ENCODE measurements around the gene NPAS3.

The NPAS3 gene

DNA sequence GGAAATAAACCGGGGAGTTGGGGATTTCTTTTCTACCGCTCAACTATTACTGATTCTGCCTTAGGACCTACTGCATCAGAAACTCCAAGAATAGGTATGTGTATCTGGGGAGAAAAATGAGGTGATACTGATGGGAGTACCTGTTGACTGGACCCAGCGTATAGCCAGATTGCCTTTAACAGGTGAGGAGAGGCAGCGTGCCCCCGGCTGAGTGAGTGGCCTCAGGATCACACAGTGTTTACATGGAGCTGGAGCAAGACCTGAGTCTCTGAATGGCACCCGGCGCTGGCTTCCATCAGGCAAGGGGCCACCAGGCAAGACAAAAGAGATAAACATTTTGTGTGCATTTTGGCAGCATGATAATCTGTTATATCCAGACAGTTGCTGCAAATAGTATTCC is 516.0 kb downstream of the NPAS3 start:
- DNase-seq, result no peak

DNA sequence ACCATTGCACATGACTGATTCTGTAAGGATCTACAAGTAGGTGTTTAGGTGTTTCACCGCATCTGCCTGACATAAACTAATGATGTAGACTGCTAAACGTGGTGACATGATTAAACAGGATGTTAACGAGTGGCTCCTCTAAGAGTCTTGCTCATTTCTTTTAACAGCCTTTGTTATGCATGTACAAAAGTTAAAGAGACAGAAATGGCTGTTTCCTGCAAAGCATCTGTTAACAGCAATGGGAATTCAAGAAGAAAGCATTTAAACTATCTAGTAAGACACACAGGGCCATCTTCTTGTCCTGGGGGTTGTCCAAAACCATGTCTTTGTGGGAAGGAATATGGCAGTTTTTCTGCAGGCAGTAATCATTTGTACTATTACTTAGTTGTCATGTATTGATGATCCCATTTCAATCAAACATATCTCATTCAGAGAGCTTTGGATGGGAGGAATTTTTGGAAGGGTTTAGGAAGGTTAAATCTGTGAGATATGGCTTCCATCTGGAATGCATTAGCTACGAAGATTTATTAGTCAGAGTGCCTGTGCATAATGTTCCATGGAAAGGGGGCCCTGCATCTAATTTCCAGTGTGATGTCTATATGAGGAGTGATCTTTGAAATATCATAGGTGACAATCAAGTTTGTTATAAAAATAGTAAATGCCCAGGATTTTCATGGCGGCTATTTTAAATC is 517.1 kb downstream of the NPAS3 start:
- DNase-seq, result no peak

DNA sequence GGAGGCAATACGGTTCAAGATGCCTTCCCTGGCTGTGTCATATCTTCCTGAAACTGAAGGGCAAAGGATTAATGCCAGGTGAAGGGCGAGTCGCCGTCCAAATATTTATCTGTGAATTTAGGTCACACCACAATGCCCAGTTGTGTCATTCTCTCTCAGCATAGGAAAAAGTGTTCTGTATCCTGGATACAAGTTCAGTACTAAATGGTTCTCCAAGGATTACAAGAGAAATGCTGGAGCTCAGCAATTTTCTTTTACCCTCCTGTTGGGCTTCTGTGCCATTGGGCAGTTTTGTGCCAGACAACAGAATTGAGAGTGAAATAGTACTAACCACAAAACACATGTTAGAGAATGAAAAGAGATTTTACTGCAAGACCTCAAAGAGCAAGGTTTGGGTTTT is 518.3 kb downstream of the NPAS3 start:
- DNase-seq, result no peak

DNA sequence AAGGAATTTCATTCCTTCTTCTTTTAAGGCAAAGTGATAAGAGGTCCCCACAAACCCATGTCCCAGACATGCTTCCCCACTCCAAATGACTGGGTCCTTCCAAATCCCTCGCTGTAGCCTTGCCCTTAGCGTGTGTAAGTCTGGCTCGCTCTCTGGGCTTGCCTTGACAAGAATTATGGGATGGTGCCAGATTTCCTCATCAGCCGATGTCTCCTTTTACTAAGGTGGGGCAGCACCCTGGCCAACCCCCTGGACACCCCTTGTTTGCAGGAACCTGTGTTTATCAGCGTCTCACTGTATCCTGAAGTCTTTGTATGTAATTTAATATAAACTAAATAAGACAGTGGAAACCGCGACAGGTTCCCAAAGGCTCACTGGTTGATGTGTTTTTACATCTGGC is 518.9 kb downstream of the NPAS3 start:
- DNase-seq, result no peak

DNA sequence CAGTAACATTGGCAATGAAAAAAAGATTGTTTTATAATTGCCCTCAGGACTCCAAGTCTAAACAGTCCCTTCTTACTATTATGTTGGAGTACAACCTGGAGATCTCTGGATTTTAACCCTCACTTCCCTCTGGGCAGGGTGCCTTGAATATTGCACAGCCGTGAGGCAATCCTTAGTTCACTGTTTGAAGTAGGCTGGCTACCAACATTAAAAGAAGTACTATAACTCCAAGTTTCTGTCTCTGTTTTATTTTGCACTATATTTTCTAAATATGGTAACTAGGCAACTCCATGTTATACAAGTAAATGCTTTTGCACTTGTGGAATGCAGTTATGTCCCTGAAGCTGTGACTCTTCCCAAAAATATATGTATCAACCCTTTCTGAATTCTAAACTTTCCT is 521.5 kb downstream of the NPAS3 start:
- no peak for DNase-seq

DNA sequence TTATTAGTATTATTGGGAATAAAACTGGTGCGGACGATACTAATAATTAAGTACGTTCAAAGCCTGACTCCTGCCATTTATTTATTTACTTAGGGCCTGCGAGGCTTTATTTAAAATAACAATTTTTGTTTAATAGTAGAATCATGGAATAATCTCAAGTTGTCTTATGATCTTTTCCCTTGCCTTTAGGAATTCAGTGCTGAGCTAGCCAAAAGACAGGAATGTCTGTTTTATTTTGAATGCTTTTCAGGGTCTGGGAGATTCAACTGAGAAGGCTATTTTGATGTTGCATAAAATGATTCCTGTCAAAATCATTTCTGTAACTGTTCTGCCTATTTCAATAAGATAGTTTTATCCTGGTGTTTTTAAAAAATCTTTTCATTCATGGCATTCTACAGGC is 522.4 kb downstream of the NPAS3 start:
- no peak for DNase-seq

DNA sequence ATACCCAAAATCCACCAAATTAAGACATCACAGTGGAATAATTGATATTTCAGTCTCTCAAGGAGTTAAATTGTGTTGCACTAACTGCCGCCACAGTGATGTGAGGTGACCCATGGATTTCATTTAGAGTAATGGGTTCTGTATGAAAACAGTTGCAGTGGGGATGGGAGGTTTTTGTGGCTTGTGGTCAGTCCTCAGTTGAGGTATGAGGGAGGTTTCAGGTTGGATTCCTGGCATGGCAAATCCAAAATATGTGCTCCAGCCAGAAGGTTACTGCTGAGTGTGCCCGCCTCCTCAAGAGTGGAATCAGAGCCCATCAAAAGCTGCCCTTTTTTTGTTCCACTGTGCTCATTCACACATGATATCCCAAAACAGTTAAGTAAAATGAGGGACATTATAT is 525.1 kb downstream of the NPAS3 start:
- no peak for DNase-seq

DNA sequence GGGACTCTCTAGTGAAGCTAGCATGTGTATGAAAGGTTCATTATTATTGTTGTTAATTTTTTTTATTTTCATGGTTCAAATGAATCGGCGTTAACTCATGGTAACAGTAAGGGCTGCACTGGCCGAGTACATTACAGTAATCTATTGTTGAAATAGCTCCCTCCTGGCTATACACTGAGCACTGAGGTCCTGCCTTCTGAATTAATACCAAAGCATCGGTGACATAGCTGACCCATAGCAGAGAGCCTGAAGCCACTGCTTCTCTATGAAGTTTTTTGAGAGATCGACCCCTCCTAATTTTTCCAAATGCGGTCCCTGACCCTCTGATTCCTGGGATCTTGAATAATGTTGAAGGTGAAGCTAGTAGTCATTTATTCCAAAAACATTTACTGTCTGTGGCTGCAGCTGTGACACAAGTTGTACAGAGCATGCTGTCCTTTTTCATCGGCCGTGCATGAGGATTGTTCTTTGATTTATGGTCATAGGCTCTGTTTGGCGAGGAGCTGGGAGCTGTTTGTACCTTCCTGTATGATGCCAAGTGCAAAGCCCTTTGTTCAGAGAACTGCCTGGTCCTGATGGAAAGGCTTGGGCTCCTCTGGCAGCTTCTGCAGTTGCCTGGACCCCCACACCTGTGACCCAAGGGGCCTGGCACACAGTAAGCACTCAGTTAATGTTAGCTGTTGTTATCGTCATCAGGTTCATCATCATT is 525.7 kb downstream of the NPAS3 start:
- DNase-seq, result no peak

DNA sequence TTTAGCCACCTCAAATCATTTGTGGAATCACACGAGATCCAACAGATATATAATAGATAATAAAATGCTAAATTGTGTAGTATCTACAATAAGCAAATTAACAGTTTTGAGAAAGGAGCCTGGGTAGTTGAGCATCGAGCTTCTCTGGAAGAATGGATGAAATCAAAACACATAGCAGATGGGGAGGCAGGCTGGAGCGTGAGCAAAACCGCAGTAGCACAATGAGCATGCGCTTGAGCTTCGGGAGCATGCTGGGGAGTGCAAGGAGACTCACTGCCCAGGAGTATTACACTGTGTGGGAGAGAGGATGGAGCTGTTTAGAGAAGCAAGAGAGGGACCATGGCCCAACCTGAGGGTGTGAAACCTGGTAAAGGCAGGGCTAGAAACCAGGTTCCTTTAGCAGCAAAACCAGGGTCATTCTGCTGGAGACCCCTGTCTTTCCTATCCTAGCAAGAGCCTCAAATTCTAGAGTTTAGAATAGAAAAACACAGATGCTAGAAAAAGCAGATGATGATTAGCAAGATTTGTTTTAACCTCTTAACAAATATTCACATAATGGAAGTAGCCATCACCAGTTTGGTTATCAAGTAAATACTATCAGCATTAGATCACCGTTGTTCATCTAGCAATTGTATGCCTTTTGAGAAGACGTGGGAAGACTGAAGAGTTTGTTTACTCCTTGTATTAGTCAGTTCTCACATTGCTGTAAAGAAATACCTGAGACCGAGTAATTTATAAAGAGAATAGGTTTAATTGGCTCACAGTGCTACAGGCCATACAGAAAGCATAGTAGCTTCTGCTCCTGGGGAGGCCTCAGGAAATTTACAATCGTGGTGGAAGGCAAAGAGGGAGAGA is 527.4 kb downstream of the NPAS3 start:
- no peak for DNase-seq

DNA sequence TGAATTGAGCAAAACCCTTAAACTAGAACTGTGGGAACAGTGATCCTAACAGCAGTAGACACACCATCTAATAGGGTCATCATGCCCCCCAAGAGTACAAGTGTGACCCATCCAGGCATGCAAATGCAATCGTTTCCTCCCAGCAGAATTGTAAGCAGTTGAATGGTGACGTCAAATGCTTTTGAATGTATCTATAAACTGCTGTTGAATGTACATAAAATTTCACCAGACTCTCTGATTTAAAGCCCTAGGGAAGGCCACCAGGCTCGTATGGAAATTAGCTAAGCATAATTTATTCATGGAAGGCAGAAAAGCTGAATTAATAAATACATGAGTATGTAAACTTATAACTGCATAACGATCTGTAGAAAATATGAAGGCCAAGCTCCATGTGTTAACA is 529.3 kb downstream of the NPAS3 start:
- no peak for DNase-seq

DNA sequence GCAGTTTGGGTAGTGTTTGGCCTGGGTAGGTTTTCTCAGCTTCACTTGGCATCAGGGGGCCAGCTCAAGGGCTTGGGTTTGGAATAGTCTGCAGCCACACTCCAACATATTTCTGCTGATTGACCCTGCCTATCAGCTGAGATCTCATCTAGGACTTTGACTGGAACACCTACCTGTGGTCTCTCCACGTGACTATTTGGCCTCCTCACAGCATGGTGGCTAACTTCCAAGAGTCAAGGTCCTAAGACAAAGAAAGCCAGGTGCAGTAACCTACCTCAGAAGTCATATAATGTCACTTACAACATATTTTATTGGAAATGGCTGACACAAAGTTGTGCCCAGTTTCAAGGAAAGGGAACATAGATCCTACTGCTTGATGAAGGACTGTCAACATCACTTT is 531.2 kb downstream of the NPAS3 start:
- no peak for DNase-seq

DNA sequence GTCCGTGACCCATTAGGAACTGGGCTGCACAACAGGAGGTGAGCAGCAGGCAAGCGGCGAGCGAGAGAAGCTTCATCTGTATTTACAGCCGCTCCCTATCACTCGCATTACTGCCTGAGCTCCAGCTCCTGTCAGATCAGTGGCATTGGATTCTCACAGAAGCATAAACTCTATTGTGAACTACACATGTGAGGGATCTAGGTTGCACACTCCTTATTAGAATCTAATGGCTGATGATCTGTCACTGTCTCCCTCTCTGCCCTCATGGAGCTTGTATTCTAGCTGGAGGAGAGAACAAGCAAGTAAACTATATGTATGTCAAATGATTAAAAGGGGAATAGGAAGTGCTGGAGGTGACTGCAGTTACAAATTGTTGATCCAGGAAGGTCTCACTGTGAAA is 533.1 kb downstream of the NPAS3 start:
- DNase-seq, result no peak

DNA sequence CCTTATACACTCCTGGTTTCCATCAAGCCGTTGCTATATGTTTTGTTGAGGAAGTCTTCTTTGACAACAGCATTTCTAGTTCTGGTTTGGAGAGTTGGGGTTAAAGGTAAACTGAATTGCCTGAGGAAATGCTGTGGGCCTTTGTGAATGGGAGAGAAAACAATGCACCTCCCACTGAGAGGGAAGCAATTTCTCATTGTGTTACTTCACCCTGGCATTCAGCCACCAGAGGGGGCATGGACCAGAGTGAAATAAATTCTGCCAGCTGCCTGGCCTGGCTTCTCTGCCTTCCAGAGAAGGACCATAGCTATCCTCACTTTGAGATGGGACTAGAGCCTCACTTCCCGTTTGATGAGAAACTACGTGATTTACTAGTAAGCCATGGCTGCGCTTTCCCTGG is 536.9 kb downstream of the NPAS3 start:
- DNase-seq, result peak; percentile 21

DNA sequence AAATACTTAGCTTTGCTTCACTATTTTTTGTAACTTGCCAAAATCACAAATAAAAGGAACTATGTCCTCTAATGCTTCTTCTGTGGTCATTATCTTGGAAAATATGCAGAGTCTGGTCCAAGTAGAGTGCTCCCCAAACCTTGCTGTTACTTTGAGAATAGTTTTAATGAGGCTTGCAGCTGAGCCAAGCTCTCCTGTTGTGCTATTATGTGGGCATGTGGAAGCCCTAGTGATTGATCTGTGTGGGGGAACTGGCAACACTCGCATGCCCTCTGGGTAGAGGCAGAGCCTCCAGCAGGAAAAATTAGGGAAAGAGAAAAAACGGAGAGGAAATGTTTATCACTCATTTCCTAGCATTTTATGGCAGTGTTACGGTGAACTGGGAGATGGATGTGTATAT is 539.1 kb downstream of the NPAS3 start:
- DNase-seq, result no peak

DNA sequence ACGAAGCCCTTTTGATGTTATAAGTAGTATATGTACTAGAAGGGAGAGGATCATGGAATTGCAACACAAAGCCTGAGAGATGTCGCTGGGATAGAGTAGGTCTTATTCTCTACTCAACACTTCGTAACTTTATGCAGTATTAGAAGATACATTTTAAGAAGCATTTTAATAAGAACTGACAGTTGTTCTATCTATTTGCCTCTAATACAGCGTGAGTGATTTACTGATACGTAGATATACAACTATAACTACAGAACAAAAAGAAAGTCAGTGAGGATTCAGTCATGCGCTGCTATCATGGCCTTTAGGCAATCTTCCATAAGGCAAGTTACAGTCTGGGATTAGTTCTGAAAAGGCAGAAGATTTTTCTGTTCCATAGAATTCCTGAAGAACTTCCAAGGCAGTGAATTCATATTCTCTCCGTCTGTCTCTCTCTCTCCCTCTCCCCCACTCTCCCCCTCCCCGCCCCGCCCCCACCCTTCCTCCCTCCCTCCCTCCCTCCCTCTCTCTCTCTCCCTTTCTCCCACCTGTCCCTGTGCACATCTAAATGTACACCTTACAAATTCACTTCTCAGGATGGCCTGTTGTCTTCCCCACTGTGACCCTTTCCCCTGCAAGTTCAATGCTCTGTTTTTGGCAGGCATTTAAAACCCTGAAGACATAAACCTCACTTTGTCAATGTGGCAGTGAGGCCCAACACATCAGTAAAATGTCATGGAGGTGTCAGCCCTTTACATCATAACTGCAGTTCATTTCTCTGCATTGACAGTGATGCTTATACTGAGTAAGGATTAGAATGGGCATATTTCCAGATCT is 541.6 kb downstream of the NPAS3 start:
- no peak for DNase-seq

DNA sequence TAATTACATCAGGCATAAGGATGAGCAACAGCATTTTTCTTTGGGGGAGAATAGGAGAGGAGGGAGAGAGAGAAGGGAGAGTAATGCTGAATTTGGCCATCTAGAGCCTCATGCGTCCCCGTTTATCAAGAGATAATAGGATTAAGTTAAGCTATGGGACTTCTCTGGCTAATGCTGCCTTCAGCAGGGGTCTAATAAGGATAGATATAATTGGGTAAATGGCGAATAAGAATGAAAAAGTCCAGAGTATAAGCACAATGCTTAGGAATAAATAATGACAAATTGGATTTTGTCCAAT is 542.2 kb downstream of the NPAS3 start:
- no peak for DNase-seq

DNA sequence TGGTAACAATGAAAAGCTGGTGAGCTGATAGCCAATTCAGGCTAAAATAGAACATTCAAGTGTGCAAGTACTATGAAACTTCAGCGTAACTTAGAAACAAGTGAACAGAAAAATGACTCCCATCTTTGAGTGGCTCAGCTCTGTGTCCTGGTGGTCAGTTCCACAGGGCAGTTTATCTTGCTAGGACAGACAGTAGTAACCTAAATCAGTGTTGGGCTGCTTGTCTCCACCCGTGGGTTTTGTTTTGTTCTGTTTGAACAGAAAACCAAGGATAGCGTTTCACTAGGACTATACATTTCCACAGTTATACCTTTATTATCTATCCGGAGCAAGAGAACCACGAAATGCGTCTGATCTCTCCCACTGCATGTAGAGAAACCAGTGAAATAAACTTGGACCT is 544.4 kb downstream of the NPAS3 start:
- DNase-seq, result no peak

DNA sequence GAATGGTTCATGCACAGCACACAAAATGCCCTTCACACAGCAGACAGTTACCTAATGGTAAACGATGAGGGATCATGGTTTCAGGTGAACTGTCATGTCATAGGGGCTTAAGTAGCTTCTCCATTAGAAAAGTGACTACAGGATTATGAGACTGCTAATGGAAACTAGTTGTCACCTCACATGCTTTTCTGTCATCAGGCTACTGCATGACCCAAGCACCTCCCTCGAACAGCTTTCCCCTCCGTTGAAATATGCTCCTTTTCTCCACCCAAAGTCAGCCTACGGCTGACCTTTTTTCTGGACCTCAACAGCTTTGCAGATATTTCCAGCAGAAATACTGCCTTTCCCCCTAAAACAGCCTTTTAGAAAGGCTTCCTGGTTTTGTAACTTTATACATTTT is 544.9 kb downstream of the NPAS3 start:
- DNase-seq, result no peak

DNA sequence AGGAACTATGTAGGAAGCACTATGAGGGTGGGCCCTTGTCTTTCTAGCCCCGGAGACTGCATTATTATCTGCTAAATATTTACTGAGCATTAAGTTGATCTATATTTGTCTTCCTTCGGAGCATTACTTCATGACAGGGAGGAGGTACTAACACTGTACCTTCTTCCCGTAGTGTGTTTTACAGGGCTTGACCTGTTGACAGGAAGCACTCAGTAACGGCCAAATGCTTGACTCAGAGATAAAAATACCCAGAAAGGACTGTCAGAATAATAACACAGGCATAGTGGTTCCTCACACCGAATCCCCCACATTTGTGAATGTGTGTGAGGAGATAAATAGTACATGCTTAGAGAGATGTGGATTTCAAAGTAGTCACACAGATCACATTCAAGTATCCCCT is 545.6 kb downstream of the NPAS3 start:
- DNase-seq, result no peak

DNA sequence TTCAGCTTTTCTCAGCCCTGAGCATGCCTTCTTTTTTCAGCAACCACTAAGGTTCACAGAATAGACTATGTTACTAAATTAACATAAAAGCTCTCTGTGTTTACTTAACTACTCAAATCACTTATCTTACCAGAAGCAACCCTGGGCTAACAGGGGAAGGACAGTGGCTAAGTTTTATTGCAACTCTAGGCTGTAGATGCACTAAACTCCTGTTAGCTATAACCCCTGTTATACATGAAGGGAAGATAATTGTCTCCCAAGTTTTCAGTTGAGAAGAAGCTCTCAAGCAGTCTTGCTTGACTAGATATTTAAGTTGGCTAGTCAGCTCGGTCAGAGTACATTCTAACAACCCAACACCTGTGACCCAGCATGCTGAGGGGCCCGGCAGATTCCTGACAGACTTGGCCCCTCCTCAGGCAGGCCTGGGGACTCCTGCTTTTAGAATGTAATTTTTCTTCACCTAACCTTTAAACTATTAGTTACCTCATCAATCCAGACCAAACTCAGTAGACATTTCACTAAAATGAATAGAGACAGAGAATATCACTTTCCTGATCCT is 547.7 kb downstream of the NPAS3 start:
- no peak for DNase-seq

DNA sequence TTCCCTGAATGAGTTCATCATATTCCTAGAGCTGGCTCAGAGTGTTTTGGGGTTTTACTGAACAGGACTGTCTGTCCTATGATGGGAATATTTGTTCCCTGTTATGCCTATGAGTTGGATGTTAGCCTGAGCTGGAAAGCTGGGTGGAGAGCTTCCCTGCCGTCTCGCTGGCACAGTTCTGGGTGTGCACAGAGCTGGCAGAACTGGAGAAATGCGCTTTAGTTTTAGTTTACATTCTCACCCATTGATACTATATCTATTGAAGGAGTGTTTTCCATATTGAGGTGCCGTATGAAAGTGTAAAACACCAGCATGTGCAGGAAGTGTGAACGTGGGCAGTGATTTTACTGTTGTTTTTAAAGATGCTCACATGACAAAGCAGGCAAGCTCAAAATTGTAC is 549.9 kb downstream of the NPAS3 start:
- DNase-seq, result no peak

DNA sequence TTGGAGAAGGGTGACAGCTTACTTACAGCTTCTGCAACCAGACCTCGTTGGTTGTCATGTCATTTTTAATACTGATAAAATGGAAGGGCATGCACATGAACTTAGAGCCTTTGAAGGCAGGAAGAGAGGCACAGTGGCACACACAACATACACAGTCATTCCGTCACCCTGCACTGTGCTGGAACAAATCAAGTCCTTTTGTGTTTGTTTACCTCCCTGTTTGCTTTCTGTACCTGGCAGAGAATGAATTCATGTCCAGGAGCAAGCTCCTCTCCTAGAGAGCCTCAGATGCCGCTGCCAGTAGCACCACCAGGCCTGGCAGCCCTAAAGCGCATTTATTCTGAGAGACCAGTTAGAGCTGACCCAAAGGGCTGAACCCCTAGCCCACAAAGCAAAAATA is 551.9 kb downstream of the NPAS3 start:
- DNase-seq, result no peak

DNA sequence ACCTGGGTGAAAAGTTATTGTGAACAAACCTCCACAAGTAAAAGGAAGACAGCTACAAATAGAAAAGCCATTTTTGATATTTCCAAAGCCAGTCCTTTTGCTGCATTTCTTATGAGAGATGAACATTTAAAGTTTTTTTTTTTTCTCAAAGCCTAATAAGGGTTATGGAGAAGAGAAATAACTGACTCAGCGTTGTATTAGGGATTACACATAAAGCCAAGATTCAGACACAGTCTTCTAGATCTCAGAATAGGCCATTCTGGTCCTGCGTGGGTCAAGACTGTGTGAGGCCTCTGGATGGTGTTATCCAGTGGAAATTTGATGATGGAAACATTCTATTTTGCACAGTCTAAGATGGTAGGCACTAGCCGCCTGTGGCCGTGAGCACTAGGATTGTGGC is 552.4 kb downstream of the NPAS3 start:
- no peak for DNase-seq

Data from activated CD4-positive, alpha-beta T cell treated with anti-CD3 and anti-CD28 coated beads for 48 hours (primary cell).